Measurements from ENCODE around the gene COL13A1. TPM values are rescaled to one million over a fixed set of nuclear protein-coding genes. Genes with fewer than 3 reads are reported as not detected.

Gene COL13A1
- total RNA-seq, 1 donor from 2014 or later, result 2.5 TPM

- Histone ChIP-seq H3K4me3 (no peak overlapping the region), H3K9me3 (replicated peaks) (peaks cover 2% of the 10 kb centered on the region), H3K27me3 (ENCODE audit: low read depth) (peaks cover 10% of the 10 kb centered on the region), H3K27ac (replicated peaks) (no peak overlapping the region), H3K4me1 (peaks cover 16% of the 10 kb centered on the region), H3K36me3 (no peaks in the 10 kb centered on the region)
- intact Hi-C loops (cut with micrococcal nuclease), result no loop called here
- TF ChIP-seq CTCF (IDR thresholded peaks at IDR 0.05; ENCODE audit: borderline replicate concordance), result no peak
- DNase-seq, result no peak
Observed at GRCh38 chr10:69767793-69768192, 33.9 kb upstream of the COL13A1 start.

GRCh38 chr10:69768386-69768785 lies 33.3 kb upstream of the COL13A1 start:
- Histone ChIP-seq H3K27me3 (ENCODE audit: low read depth) (peaks cover 6% of the 10 kb centered on the region), H3K4me1 (peaks cover 16% of the 10 kb centered on the region), H3K36me3 (no peaks in the 10 kb centered on the region), H3K4me3 (no peak overlapping the region), H3K27ac (replicated peaks) (no peak overlapping the region), H3K9me3 (replicated peaks) (peaks cover 7% of the 10 kb centered on the region)
- intact Hi-C loops (cut with micrococcal nuclease), result no loop called here
- DNase-seq, result no peak
- no peak for TF ChIP-seq CTCF (IDR thresholded peaks at IDR 0.05; ENCODE audit: borderline replicate concordance)

GRCh38 chr10:69769395-69769992 lies 32.2 kb upstream of the COL13A1 start:
- Histone ChIP-seq H3K27me3 (ENCODE audit: low read depth) (no peaks in the 10 kb centered on the region), H3K4me1 (peaks cover 16% of the 10 kb centered on the region), H3K27ac (replicated peaks) (no peak overlapping the region), H3K9me3 (replicated peaks) (peaks cover 7% of the 10 kb centered on the region), H3K4me3 (no peak overlapping the region), H3K36me3 (no peaks in the 10 kb centered on the region)
- TF ChIP-seq CTCF (IDR thresholded peaks at IDR 0.05; ENCODE audit: borderline replicate concordance), result no peak
- intact Hi-C loops (cut with micrococcal nuclease), result no loop called here
- DNase-seq, result no peak

- intact Hi-C loops (cut with micrococcal nuclease), result no loop called here
- H3K9me3 ChIP-seq (replicated peaks), result peaks cover 7% of the 10 kb centered on the region
- no peak for TF ChIP-seq CTCF (IDR thresholded peaks at IDR 0.05; ENCODE audit: borderline replicate concordance)
- H3K27me3 ChIP-seq (ENCODE audit: low read depth), result no peaks in the 10 kb centered on the region
- no peak overlapping the region for H3K4me3 ChIP-seq
- H3K36me3 ChIP-seq, result no peaks in the 10 kb centered on the region
- H3K4me1 ChIP-seq, result peaks cover 9% of the 10 kb centered on the region
- H3K27ac ChIP-seq (replicated peaks), result no peak overlapping the region
- no peak for DNase-seq
Observed at GRCh38 chr10:69772933-69773704, 28.6 kb upstream of the COL13A1 start.

- intact Hi-C loops (cut with micrococcal nuclease), result no loop called here
Observed at GRCh38 chr10:69774596-69774995, 27.1 kb upstream of the COL13A1 start.

More at GRCh38 chr10:69774596-69774995, 27.1 kb upstream of the COL13A1 start:
- H3K36me3 ChIP-seq, result no peaks in the 10 kb centered on the region
- no peak for TF ChIP-seq CTCF (IDR thresholded peaks at IDR 0.05; ENCODE audit: borderline replicate concordance)
- no peak overlapping the region for H3K4me3 ChIP-seq
- no peak for DNase-seq
- peaks cover 7% of the 10 kb centered on the region for H3K9me3 ChIP-seq (replicated peaks)
- H3K4me1 ChIP-seq, result peaks cover 2% of the 10 kb centered on the region
- no peaks in the 10 kb centered on the region for H3K27me3 ChIP-seq (ENCODE audit: low read depth)
- no peak overlapping the region for H3K27ac ChIP-seq (replicated peaks)
